HepG2 (cell line): ENCODE measurements around the gene ECHS1. TPM values are rescaled to one million over a fixed set of nuclear protein-coding genes. Genes with fewer than 3 reads are reported as not detected.

Experiments
- CREB1 ChIP-seq, 2 experiments: fragments of 450-650 bp in 1 of 2; IDR thresholded peaks; 2 replicates each; pipeline ENCODE4 v1.6.1; 2016 to 2017; ENCODE audit warnings: control low read depth in 1 of 2, mild to moderate bottlenecking in 1 of 2, missing compliant biosample characterization in 1 of 2, missing genetic modification characterization in 1 of 2
- FOXM1 ChIP-seq: sonication (generic); formaldehyde crosslinking; IDR thresholded peaks from 2 replicates; pipeline ENCODE4 v1.5.0; 2020; ENCODE audit warnings: missing genetic modification reagents
- HOXA7 ChIP-seq: sonication (generic); formaldehyde crosslinking; IDR thresholded peaks from 2 replicates; pipeline ENCODE4 v1.8.1; 2022; ENCODE audit warnings: mild to moderate bottlenecking, missing genetic modification reagents, moderate library complexity
- KDM3A ChIP-seq: IDR thresholded peaks from 2 replicates; pipeline ENCODE4 v1.6.1; 2018; ENCODE audit warnings: low read depth, missing compliant biosample characterization
- KDM5B ChIP-seq: sonication (generic); formaldehyde crosslinking; IDR thresholded peaks from 2 replicates; pipeline ENCODE4 v1.4.0; 2020; ENCODE audit warnings: missing genetic modification reagents, mild to moderate bottlenecking, borderline replicate concordance
- NR2C2 ChIP-seq: sonication (generic); formaldehyde crosslinking; IDR thresholded peaks from 2 replicates; pipeline ENCODE4 v1.4.0; 2020; ENCODE audit warnings: missing genetic modification reagents, mild to moderate bottlenecking, moderate library complexity, borderline replicate concordance
- PITX1 ChIP-seq: sonication (generic); formaldehyde crosslinking; IDR thresholded peaks from 2 replicates; pipeline ENCODE4 v1.5.1; 2020; ENCODE audit warnings: mild to moderate bottlenecking, missing genetic modification reagents
- POLR2AphosphoS5 ChIP-seq: IDR thresholded peaks from 2 replicates; pipeline ENCODE4 v1.6.1; 2012; ENCODE audit warnings: low read depth, low read length
- RCOR2 ChIP-seq: IDR thresholded peaks from 2 replicates; pipeline ENCODE4 v1.6.1; 2016; ENCODE audit warnings: missing biosample characterization, missing genetic modification reagents
- REL ChIP-seq: sonication (generic); formaldehyde crosslinking; conservative IDR thresholded peaks from 2 replicates; pipeline ENCODE4 v1.8.0; 2022; ENCODE audit warnings: mild to moderate bottlenecking, missing genetic modification reagents, moderate library complexity
- TBX3 ChIP-seq: fragments of 450-650 bp; IDR thresholded peaks from 2 replicates; pipeline ENCODE4 v1.6.1; 2017; ENCODE audit warnings: antibody characterized with exemption, mild to moderate bottlenecking, inconsistent platforms, borderline replicate concordance
- ZEB1 ChIP-seq: IDR thresholded peaks from 2 replicates; pipeline ENCODE4 v1.6.1; 2012; ENCODE audit warnings: mild to moderate bottlenecking, low read depth, inconsistent platforms; ENCODE audit not compliant: insufficient replicate concordance
- ZFP37 ChIP-seq: sonication (generic); formaldehyde crosslinking; IDR thresholded peaks from 2 replicates; pipeline ENCODE4 v1.4.0; 2020; ENCODE audit warnings: missing genetic modification reagents, borderline replicate concordance
- ZNF12 ChIP-seq: sonication (generic); formaldehyde crosslinking; IDR thresholded peaks from 2 replicates; pipeline ENCODE4 v1.5.0; 2020; ENCODE audit warnings: missing genetic modification reagents
- ZNF121 ChIP-seq: sonication (generic); formaldehyde crosslinking; IDR thresholded peaks from 2 replicates; pipeline ENCODE4 v1.5.0; 2020; ENCODE audit warnings: mild to moderate bottlenecking, missing genetic modification reagents
- ZNF343 ChIP-seq: sonication (generic); formaldehyde crosslinking; IDR thresholded peaks from 2 replicates; pipeline ENCODE4 v1.4.0; 2020; ENCODE audit warnings: mild to moderate bottlenecking, missing genetic modification reagents
- ZNF44 ChIP-seq: sonication (generic); formaldehyde crosslinking; IDR thresholded peaks from 2 replicates; pipeline ENCODE4 v1.5.1; 2020; ENCODE audit warnings: mild to moderate bottlenecking, missing genetic modification reagents
- ZNF556 ChIP-seq: sonication (generic); formaldehyde crosslinking; IDR thresholded peaks from 2 replicates; pipeline ENCODE4 v1.4.0; 2020; ENCODE audit warnings: mild to moderate bottlenecking, missing genetic modification reagents, borderline replicate concordance
- ZNF883 ChIP-seq: sonication (generic); formaldehyde crosslinking; IDR thresholded peaks from 2 replicates; pipeline ENCODE4 v1.5.1; 2020; ENCODE audit warnings: mild to moderate bottlenecking, missing genetic modification reagents; ENCODE audit errors: not compliant biosample characterization
- polyA plus RNA-seq, 8 experiments: library from polyadenylated mRNA; depleted of rRNA in 3 of 8; stranded (reverse) in 7 of 8; unstranded in 1 of 8; fragments of >200 nt; fragmentation: Illumina TruSeq in 4 of 8; extraction: Trizol in 4 of 8; gene quantifications; 2 replicates each; pipeline versions ENCODE4 v1.2.1 to v1.2.3, GENCODE V29; 2011 to 2016; ENCODE audit warnings: low read depth in 4 of 8, missing spikeins in 1 of 8, mixed read lengths in 1 of 8; ENCODE audit not compliant: insufficient read depth in 1 of 8
- total RNA-seq, 5 experiments: library from RNA; depleted of rRNA; stranded (reverse); fragments of >200 nt; fragmentation: Illumina TruSeq; extraction: Trizol; gene quantifications; 2 replicates each; pipeline ENCODE4 v1.2.3, GENCODE V29; 2016; ENCODE audit warnings: low read depth in 1 of 5
- TF ChIP-seq, protein P1 (sequence below): sonication (generic); formaldehyde crosslinking; IDR thresholded peaks from 2 replicates; pipeline ENCODE4 v1.4.0; 2020; ENCODE audit warnings: missing genetic modification reagents
- TF ChIP-seq, protein P2 (sequence below): IDR thresholded peaks from 2 replicates; pipeline ENCODE4 v1.6.1; 2016; ENCODE audit warnings: low read depth, borderline replicate concordance
- TF ChIP-seq, protein P3 (sequence below): sonication (generic); formaldehyde crosslinking; IDR thresholded peaks from 2 replicates; pipeline ENCODE4 v1.5.1; 2020; ENCODE audit warnings: missing genetic modification reagents, mild to moderate bottlenecking, borderline replicate concordance
- TF ChIP-seq, protein P4 (sequence below): sonication (generic); formaldehyde crosslinking; IDR thresholded peaks from 2 replicates; pipeline ENCODE4 v1.8.1; 2023; ENCODE audit warnings: mild to moderate bottlenecking, moderate library complexity, missing genetic modification reagents
- TF ChIP-seq, protein P5 (sequence below): sonication (generic); formaldehyde crosslinking; IDR thresholded peaks from 2 replicates; pipeline ENCODE4 v1.5.0; 2020; ENCODE audit warnings: missing genetic modification reagents

The ECHS1 gene
- total and polyA plus RNA-seq, 2 of the 13 experiments (the other 11 are each of a cell fraction or from before 2014, with no cell fraction given), result 32.7 to 195 TPM

DNA sequence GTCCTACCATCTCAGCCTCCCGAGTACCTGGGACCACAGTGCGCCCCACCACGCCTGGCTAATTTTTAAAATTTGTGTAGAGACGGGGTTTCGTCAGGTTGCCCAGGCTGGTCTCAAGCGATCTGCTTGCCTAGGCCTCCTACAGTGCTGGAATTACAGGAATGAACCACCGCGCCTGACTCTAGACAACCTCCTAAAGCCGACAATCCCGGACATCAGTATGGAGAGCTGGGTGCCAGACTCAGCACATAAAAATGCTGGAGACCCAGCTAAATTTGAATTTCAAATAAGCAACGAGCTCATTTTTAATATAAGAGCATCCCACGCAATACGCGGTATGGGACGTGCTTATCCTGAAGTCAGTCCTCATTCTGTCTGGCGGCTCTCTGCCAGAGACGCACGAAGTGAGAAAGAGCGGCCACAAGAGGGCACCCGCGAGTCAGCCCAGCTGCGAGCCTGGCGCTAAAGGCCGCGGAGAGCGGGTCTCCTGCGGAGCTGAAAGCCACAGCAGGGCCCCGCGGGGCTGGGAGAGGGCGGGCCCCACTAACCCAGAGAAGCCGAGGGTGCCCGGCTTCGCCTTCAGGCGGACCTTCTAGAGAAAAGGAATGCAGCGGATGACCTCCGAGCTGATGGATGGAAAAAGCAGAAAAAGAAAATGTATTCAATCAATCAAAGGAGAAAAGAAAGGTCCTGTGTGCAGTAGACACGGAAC lies 43.5 kb downstream of the ECHS1 start (continued):
- TF ChIP-seq KDM3A (CRISPR knock-in tag) (0 out of 2 replicates have a peak, but pooled peaks have one; percentile 56), POLR2AphosphoS5 (no peak), ZEB1 (no peak), KDM5B (no peak; the same call in 1 of the 2 replicates), RCOR2 (no peak), PITX1 (CRISPR knock-in tag) (no peak), REL (CRISPR knock-in tag) (no peak), NR2C2 (CRISPR knock-in tag) (no peak), ZNF121 (CRISPR knock-in tag) (no peak), ZFP37 (CRISPR knock-in tag) (no peak), ZNF883 (CRISPR knock-in tag) (peak; percentile 38), ZNF44 (CRISPR knock-in tag) (no peak), TBX3 (no peak), ZNF556 (CRISPR knock-in tag) (peak; percentile 38; the same call in 1 of the 2 replicates), HOXA7 (CRISPR knock-in tag) (no peak), FOXM1 (CRISPR knock-in tag) (no peak), ZNF343 (CRISPR knock-in tag) (no peak), ZNF12 (CRISPR knock-in tag) (no peak), CREB1 (IDR thresholded peaks at IDR 0.05) (no peak), CREB1 (CRISPR knock-in tag; IDR thresholded peaks at IDR 0.05) (no peak)
- TF ChIP-seq, protein P1, sequence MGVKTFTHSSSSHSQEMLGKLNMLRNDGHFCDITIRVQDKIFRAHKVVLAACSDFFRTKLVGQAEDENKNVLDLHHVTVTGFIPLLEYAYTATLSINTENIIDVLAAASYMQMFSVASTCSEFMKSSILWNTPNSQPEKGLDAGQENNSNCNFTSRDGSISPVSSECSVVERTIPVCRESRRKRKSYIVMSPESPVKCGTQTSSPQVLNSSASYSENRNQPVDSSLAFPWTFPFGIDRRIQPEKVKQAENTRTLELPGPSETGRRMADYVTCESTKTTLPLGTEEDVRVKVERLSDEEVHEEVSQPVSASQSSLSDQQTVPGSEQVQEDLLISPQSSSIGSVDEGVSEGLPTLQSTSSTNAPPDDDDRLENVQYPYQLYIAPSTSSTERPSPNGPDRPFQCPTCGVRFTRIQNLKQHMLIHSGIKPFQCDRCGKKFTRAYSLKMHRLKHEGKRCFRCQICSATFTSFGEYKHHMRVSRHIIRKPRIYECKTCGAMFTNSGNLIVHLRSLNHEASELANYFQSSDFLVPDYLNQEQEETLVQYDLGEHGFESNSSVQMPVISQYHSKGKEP (CRISPR knock-in tag), result no peak
- TF ChIP-seq, protein P2, sequence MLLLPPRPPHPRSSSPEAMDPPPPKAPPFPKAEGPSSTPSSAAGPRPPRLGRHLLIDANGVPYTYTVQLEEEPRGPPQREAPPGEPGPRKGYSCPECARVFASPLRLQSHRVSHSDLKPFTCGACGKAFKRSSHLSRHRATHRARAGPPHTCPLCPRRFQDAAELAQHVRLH, result no peak
- TF ChIP-seq, protein P3, sequence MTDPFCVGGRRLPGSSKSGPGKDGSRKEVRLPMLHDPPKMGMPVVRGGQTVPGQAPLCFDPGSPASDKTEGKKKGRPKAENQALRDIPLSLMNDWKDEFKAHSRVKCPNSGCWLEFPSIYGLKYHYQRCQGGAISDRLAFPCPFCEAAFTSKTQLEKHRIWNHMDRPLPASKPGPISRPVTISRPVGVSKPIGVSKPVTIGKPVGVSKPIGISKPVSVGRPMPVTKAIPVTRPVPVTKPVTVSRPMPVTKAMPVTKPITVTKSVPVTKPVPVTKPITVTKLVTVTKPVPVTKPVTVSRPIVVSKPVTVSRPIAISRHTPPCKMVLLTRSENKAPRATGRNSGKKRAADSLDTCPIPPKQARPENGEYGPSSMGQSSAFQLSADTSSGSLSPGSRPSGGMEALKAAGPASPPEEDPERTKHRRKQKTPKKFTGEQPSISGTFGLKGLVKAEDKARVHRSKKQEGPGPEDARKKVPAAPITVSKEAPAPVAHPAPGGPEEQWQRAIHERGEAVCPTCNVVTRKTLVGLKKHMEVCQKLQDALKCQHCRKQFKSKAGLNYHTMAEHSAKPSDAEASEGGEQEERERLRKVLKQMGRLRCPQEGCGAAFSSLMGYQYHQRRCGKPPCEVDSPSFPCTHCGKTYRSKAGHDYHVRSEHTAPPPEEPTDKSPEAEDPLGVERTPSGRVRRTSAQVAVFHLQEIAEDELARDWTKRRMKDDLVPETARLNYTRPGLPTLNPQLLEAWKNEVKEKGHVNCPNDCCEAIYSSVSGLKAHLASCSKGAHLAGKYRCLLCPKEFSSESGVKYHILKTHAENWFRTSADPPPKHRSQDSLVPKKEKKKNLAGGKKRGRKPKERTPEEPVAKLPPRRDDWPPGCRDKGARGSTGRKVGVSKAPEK (CRISPR knock-in tag), result no peak
- TF ChIP-seq, protein P4, sequence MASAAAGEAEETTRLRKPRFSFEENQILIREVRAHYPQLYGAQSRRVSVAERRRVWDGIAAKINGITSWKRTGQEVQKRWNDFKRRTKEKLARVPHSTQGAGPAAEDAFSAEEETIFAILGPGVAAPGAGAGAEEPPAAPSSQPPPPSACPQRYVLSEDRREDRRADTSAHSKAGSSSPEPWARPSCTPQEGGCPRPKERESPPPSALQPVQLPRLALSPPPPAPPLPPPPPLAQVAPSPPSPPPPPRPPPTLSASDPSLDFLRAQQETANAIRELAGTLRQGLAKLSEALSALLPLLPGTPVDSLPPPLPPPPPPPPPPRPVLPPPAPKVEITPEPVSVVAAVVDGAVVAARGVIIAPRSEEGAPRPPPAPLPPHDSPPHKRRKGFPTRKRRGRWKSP (CRISPR knock-in tag), result peak; percentile 88
- TF ChIP-seq, protein P5, sequence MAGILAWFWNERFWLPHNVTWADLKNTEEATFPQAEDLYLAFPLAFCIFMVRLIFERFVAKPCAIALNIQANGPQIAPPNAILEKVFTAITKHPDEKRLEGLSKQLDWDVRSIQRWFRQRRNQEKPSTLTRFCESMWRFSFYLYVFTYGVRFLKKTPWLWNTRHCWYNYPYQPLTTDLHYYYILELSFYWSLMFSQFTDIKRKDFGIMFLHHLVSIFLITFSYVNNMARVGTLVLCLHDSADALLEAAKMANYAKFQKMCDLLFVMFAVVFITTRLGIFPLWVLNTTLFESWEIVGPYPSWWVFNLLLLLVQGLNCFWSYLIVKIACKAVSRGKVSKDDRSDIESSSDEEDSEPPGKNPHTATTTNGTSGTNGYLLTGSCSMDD (CRISPR knock-in tag), result no peak
